Smooth muscle cell (in vitro differentiated cells): ENCODE results near the gene TNNI3K. TPM values are rescaled to one million over a fixed set of nuclear protein-coding genes. Genes with fewer than 3 reads are reported as not detected.

ENCODE experiments used
- DNase-seq: peaks from one replicate; lab custom pipeline; 2025; ENCODE audit not compliant: unreplicated experiment; lab: John Stamatoyannopoulos, UW
- H2AFZ ChIP-seq: fragments of 200-600 bp; sonication (generic); 2 replicates; pipeline ENCODE4 v1.6.0; 2016; ENCODE audit warnings: antibody characterized with exemption, low read depth, mild to moderate bottlenecking
- H3F3A ChIP-seq: fragments of 200-600 bp; sonication (generic); 2 replicates; pipeline ENCODE4 v1.6.0; 2017; ENCODE audit warnings: antibody characterized with exemption, low read depth
- H3K27ac ChIP-seq: fragments of 200-600 bp; sonication (generic); 2 replicates; pipeline ENCODE4 v1.5.1; 2016; ENCODE audit warnings: low read depth, mild to moderate bottlenecking
- H3K27me3 ChIP-seq: fragments of 200-600 bp; sonication (generic); 2 replicates; pipeline ENCODE4 v1.6.1; 2016; ENCODE audit warnings: low read depth, mild to moderate bottlenecking
- H3K36me3 ChIP-seq: fragments of 200-600 bp; sonication (generic); 2 replicates; pipeline ENCODE4 v1.5.1; 2016; ENCODE audit warnings: low read depth
- H3K4me1 ChIP-seq: fragments of 200-600 bp; sonication (generic); 2 replicates; pipeline ENCODE4 v1.5.1; 2016; ENCODE audit warnings: low read depth
- H3K4me2 ChIP-seq: fragments of 200-600 bp; sonication (generic); 2 replicates; pipeline ENCODE4 v1.6.0; 2016; ENCODE audit warnings: mild to moderate bottlenecking
- H3K4me3 ChIP-seq: fragments of 200-600 bp; sonication (generic); 2 replicates; pipeline ENCODE4 v1.5.1; 2016; ENCODE audit warnings: mild to moderate bottlenecking
- H3K79me2 ChIP-seq: fragments of 200-600 bp; sonication (generic); 2 replicates; pipeline ENCODE4 v1.6.0; 2016; ENCODE audit warnings: low read depth, mild to moderate bottlenecking
- H3K9ac ChIP-seq: fragments of 200-600 bp; sonication (generic); 2 replicates; pipeline ENCODE4 v1.6.0; 2016; ENCODE audit warnings: low read depth
- H3K9me3 ChIP-seq: fragments of 200-600 bp; sonication (generic); replicated peaks from 2 replicates; pipeline ENCODE4 v1.5.1; 2016; ENCODE audit warnings: low read depth
- H4K20me1 ChIP-seq: fragments of 200-600 bp; sonication (generic); 2 replicates; pipeline ENCODE4 v1.6.0; 2016; ENCODE audit warnings: low read depth
- WGBS: methylation state at CpG from one replicate; pipeline ENCODE4 v1.1.7; 2016; ENCODE audit warnings: low lambda C conversion rate; 5-methylcytosine and 5-hydroxymethylcytosine counted together
- polyA plus RNA-seq: library from polyadenylated mRNA; unstranded; fragments of >200 nt; fragmentation: Nextera tagmentation; extraction: Ambion mirVana; gene quantifications from 2 replicates; pipeline ENCODE4 v1.2.1, GENCODE V29; 2016
- total RNA-seq: library from RNA; depleted of rRNA; stranded (reverse); fragments of >200 nt; gene quantifications from 2 replicates; pipeline ENCODE4 v1.2.3, GENCODE V29; 2014
- TF ChIP-seq, protein P1 (sequence below): fragments of 200-600 bp; sonication (generic); IDR thresholded peaks from 2 replicates; pipeline ENCODE4 v1.5.1; 2017; ENCODE audit warnings: borderline replicate concordance, mild to moderate bottlenecking, antibody characterized with exemption; ENCODE audit not compliant: insufficient read depth, poor library complexity, severe bottlenecking

Gene TNNI3K
- total and polyA plus RNA-seq, 2 experiments from 2014 or later: 0.55 to 9.6 TPM

- Histone ChIP-seq H4K20me1 (no peaks in the 10 kb centered on the region), H3F3A (peaks cover 11% of the 10 kb centered on the region), H3K4me1 (peaks cover 3% of the 10 kb centered on the region), H3K4me3 (no peak overlapping the region), H2AFZ (no peak overlapping the region), H3K79me2 (no peaks in the 10 kb centered on the region), H3K4me2 (peak overlapping the region; percentile 3), H3K27me3 (no peaks in the 10 kb centered on the region), H3K36me3 (no peaks in the 10 kb centered on the region), H3K27ac (no peak overlapping the region), H3K9me3 (no peaks in the 10 kb centered on the region), H3K9ac (no peak overlapping the region)
- TF ChIP-seq, protein P1, sequence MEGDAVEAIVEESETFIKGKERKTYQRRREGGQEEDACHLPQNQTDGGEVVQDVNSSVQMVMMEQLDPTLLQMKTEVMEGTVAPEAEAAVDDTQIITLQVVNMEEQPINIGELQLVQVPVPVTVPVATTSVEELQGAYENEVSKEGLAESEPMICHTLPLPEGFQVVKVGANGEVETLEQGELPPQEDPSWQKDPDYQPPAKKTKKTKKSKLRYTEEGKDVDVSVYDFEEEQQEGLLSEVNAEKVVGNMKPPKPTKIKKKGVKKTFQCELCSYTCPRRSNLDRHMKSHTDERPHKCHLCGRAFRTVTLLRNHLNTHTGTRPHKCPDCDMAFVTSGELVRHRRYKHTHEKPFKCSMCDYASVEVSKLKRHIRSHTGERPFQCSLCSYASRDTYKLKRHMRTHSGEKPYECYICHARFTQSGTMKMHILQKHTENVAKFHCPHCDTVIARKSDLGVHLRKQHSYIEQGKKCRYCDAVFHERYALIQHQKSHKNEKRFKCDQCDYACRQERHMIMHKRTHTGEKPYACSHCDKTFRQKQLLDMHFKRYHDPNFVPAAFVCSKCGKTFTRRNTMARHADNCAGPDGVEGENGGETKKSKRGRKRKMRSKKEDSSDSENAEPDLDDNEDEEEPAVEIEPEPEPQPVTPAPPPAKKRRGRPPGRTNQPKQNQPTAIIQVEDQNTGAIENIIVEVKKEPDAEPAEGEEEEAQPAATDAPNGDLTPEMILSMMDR: no peak
- no peak for DNase-seq
- 62% methylated on average over 8 of the region's 8 CpGs for WGBS
Observed at GRCh38 chr1:74513411-74514300, 278.5 kb downstream of the TNNI3K start.

GRCh38 chr1:74517599-74518051, 282.4 kb downstream of the TNNI3K start:
- DNase-seq: no peak
- Histone ChIP-seq H3F3A (peaks cover 11% of the 10 kb centered on the region), H2AFZ (no peak overlapping the region), H3K27me3 (no peaks in the 10 kb centered on the region), H3K4me3 (no peak overlapping the region), H3K4me1 (no peaks in the 10 kb centered on the region), H3K9ac (no peak overlapping the region), H3K79me2 (no peaks in the 10 kb centered on the region), H3K36me3 (no peaks in the 10 kb centered on the region), H3K27ac (no peak overlapping the region), H3K9me3 (no peaks in the 10 kb centered on the region), H4K20me1 (no peaks in the 10 kb centered on the region), H3K4me2 (no peak overlapping the region)
- 82% methylated on average over 6 of the region's 6 CpGs for WGBS
- TF ChIP-seq, protein P1: no peak

GRCh38 chr1:74522148-74522547, 287.0 kb downstream of the TNNI3K start:
- H4K20me1 ChIP-seq: no peaks in the 10 kb centered on the region
- H3K4me2 ChIP-seq: no peak overlapping the region
- no peaks in the 10 kb centered on the region for H3K36me3 ChIP-seq
- DNase-seq: no peak
- TF ChIP-seq, protein P1: no peak
- 27% methylated on average over 4 of the region's 4 CpGs for WGBS
- no peaks in the 10 kb centered on the region for H3K79me2 ChIP-seq
- peaks cover 5% of the 10 kb centered on the region for H3F3A ChIP-seq
- no peak overlapping the region for H2AFZ ChIP-seq
- H3K4me1 ChIP-seq: no peaks in the 10 kb centered on the region
- H3K27me3 ChIP-seq: no peaks in the 10 kb centered on the region
- H3K4me3 ChIP-seq: no peak overlapping the region
- H3K27ac ChIP-seq: no peak overlapping the region
- H3K9me3 ChIP-seq: no peaks in the 10 kb centered on the region
- no peak overlapping the region for H3K9ac ChIP-seq
